HG02798 (cell line): ENCODE results near the gene AHI1.
A peak's percentile ranks its signal among the peaks of the same experiment; 100 is the strongest.

Experiments
- ATAC-seq: cut with Tn5 transposase; IDR thresholded peaks from one replicate; pipeline ENCODE4 v1.9.1; 2021; ENCODE audit warnings: mild to moderate bottlenecking; ENCODE audit not compliant: unreplicated experiment, poor library complexity

The AHI1 gene

DNA sequence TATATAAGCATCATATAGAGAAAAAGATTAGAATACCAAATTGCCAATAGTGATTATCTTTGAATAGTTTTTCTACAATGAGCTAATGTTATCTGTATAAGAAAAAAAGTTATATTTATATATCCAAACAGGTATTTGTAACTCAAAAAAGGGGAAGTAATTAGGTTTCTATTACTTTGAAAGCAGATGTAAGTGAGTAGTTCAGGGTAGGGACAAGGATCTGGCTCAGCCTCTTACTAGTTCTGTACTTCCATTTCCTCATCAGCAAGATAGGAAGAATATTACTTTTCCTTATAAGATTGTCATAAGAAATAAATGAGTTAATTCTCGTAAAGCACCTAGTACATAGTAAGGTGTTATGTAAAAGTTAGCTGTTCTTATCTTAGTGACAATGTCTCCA is 32.2 kb downstream of the AHI1 start:
- peak; percentile 82 for ATAC-seq

DNA sequence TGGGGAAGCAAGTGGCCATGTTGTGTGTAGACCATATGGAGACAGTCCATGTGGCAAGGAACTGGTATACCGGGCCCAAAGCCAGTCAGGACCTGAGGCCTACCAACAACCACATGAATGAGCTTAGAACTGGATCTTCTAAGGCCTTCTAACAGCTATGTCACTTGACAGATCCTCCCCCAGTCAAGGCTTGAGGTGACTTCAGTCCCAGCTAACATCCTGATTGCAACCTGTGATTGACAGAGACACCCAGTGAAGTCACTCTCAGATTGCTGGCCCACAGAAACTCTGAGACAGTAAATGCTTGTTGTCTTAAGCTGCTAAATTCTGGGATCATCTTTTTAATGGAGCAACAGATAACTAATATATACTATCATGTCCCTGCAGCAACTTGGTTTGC is 32.9 kb downstream of the AHI1 start:
- peak; percentile 73 for ATAC-seq

- ATAC-seq: no peak
These were observed 36.3 kb downstream of the AHI1 start for GRCh38 chr6:135461208-135461607.

GRCh38 chr6:135458051-135458450 is 39.5 kb downstream of the AHI1 start:
- ATAC-seq: no peak

GRCh38 chr6:135451617-135452190 is 45.8 kb downstream of the AHI1 start:
- ATAC-seq: no peak

DNA sequence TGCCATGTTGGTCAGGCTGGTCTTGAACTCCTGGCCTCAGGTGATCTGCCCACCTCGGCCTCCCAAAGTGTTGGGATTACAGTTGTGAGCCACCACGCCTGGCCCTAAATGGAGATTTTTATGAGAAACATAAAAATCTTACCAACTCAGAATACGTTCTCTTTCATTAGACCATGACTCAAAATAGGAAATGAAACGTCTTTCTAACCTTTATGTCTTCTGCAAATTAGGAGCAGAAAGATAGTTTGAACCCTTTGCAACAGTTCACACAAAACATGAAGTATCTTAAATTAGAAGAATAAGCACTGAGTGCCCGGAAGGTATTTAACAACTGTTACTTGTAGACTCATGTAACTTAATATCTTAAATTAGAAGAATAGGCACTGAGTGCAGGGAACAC is 48.3 kb downstream of the AHI1 start:
- ATAC-seq: no peak

GRCh38 chr6:135440087-135440792 is 57.3 kb downstream of the AHI1 start:
- ATAC-seq: no peak

GRCh38 chr6:135439549-135439948 is 58.0 kb downstream of the AHI1 start:
- ATAC-seq: no peak

DNA sequence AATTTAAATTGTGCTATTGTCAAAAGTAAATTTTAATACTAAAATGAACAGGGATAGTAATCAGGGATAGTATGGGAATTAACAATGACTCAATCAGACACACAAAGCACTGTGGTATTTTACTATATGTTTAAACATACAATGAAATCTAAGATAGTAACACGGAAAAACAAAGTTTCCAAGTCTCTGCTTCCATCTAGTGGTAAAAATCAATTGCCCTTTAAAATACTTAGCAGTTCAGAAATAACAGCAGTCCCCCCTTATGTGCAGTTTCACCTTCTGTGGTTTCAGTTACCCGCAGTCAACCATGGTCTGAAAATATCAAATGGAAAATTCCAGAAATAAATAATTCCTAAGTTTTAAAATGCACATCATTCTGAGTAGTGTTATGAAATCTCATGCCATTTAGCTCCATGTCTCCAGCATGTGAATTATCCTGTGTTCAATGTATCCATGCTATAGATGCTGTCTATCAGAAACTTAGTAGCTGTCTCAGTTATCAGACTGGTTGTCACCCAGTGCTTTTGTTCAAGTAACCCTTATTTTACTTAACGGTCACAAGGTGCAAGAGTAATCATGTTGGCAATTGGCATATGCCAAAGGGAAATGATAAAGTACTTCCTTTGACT is 58.5 kb downstream of the AHI1 start:
- ATAC-seq: no peak

DNA sequence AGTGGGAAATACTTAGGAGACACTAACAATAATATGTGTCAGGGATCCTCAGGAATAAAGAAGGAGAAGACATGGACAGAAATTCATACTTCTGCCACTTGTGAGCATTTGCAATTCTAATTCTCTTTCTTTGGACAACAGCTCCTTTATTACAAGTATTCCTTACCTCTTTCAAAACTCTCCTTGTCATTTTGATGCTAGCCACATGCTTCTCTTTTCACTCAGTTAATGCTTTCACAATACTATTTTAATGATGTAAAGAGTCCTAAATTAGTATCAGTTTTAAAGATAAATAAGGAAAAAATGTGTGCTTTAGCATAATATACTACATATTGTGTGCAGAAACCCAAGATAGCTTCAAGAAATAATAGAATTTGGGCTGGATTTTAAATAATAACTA is 62.5 kb downstream of the AHI1 start:
- no peak for ATAC-seq

GRCh38 chr6:135434095-135434494 is 63.4 kb downstream of the AHI1 start:
- peak; percentile 51 for ATAC-seq

DNA sequence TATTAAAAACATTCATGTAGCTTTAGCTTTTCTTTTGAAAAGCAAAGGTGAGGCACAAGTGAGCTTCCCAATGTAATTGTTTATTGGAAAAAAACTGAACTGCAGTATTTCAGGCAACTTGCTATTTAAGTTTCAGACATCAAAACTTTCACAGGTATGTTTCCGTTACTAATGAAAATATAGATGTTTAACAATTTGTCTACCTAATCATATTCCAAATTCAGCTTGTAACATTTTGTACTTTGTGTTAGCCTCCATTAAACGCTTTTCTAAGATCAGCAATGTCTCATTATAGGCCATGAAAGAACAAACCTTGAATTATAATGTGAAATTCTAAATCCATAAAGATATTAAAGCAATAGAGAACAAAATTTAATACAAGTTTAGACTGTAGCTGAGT is 69.5 kb downstream of the AHI1 start:
- no peak for ATAC-seq

GRCh38 chr6:135426833-135427232 is 70.7 kb downstream of the AHI1 start:
- no peak for ATAC-seq

DNA sequence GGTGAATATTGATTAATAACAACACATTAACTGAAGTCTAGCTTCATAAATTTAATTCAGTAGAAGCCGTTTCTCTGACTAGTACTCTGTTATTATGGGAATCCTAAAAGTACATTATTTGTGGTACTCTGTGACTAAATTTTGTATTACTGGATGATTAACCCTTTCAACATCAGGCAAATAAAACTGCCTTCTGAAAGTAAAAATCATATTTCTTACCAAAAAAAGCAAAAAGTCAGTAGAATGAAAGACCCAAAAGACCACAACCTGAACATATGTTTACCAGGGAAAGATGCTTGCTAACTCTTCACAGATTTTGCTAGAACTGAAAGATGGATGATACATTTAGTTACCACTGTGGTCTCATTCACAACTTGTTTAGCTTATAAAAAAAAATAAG is 73.2 kb downstream of the AHI1 start:
- ATAC-seq: no peak

- ATAC-seq: peak; percentile 90
These were observed 73.9 kb downstream of the AHI1 start for GRCh38 chr6:135423649-135424128.

DNA sequence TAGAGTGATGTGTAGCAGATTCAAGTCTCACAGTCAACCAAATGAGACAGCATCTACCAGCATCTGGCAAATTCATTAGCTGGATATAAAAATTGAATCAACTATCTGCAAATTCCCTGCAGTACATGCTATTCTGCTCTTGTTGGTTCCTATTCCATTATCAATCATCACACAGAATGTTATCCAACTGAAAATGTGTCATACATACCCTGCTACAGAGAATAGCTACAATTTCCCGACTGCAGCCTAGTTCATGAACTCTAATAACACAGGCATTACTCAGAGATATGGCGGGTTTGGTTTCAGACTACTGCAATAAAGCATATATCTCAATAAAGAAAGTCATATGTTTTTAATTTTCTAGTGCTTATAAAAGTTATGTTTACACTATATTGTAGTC is 78.4 kb downstream of the AHI1 start:
- no peak for ATAC-seq

DNA sequence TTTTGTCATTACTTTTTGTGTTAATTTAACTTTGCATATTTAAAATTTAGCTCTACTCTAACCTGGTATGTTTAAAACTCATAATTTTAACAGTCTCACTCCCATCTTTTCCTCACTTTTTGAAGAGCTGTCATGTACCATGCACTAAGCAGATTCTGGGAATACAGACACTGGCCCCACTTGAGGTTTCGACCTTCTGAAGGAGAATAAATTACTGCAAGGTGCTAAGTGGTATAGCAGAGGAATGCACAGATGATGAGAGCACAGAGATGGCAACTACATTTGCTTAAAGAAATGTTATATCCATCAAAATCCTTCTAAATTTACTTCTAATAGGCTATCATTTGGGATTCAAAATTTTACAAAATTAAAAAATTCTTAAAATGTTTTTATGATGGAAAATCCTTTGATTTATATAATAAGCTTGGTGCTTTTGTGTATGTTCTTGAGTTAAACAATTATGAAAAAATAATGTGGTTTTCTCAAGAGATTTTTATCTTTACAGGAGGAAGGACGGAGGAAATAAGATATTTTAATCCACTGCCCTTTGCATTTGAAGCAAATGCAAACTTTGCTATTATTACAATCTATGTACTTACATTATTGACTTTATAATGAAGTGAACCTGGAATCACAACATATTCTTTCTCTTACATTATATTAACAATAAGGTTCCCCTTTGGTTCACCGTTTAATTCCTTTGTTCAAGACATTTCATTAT is 79.3 kb downstream of the AHI1 start:
- no peak for ATAC-seq

DNA sequence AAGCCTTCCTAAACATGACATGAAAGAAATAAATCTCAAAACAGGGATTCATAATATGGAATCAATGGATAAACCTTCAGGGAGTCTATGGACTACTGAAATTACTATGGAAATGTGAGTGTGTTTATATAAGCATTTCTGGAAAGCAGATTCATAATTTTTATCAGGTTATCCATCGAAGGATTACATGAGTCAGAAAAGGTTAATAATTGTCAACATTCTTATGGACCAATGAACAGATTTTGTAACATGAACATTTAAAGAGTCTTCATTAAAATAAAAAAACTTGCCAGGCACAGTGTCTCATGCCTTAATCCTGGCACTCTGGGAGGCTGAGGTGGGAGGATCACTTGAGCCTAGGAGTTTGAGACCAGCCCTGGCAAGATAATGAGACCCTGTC is 84.8 kb downstream of the AHI1 start:
- no peak for ATAC-seq

GRCh38 chr6:135411849-135412248 is 85.7 kb downstream of the AHI1 start:
- ATAC-seq: no peak

DNA sequence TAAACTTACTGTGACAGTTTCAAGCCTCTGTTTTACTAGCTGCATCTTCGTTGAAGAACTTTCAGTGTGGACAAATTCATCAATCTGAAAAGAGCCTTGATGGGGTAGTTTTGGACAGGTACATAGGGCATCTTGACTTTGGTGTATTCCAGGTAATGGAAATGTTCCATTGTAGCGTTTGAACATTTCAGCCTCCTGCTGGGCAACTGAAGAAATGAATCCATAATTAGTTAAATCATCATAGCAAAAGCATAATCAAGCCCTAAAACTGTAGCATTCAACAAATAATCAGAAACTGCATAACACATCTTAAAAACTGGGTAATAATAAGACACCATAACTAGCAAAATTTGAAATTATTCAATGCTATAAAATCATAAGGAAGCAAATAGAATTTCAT is 86.2 kb downstream of the AHI1 start:
- ATAC-seq: no peak

- no peak for ATAC-seq
These were observed 86.7 kb downstream of the AHI1 start for GRCh38 chr6:135410856-135411255.
